HCT116 (cell line): Measurements from ENCODE around the gene TRIM45. TPM values are rescaled to one million over a fixed set of nuclear protein-coding genes. Genes with fewer than 3 reads are reported as not detected.

Source experiments
- ATAC-seq: fragments of 200-7000 bp; cut with Tn5 transposase; 2 replicates; pipeline ENCODE4 v1.9.1; 2020; ENCODE audit warnings: mild to moderate bottlenecking, moderate library complexity
- BruUV-seq: library from RNA; stranded (reverse); fragments of 400-500 nt; replicated peaks from 2 replicates; lab custom pipeline; 2021; lab: Mats Ljungman, UMichigan
- CTCF ChIA-PET: fragments of 300-600 bp; sonication (Branson Sonifier 250); formaldehyde crosslinking; loops from one replicate; lab custom pipeline; 2021; ENCODE audit warnings: antibody characterized with exemption; lab: Charles Lee
- POLR2A ChIA-PET: fragments of 300-600, 350-600 bp; sonication (Branson Sonifier 250); formaldehyde crosslinking; loops from one replicate; lab custom pipeline; 2021; ENCODE audit warnings: antibody characterized with exemption; lab: Charles Lee
- RAD21 ChIA-PET, 2 experiments: fragments of 300-600 bp; sonication (Branson Sonifier 250); formaldehyde crosslinking; loops; one replicate each; lab custom pipeline; 2023; ENCODE audit warnings: low total read pairs in 2 of 2; ENCODE audit not compliant: uncharacterized antibody in 2 of 2, unreplicated experiment in 2 of 2, low non-redundant PET in 1 of 2; lab: Charles Lee
- DNase-seq: peaks from one replicate; pipeline ENCODE4 v3.0.0-alpha.2; 2010; ENCODE audit warnings: low read depth, low spot score
- H2AFZ ChIP-seq: fragments of 200-600 bp; shearing (Covaris generic), sonication (generic); 2 replicates; pipeline ENCODE4 v1.6.1; 2017; ENCODE audit warnings: low read depth, mixed run types, mixed read lengths, antibody characterized with exemption, low read length; ENCODE audit not compliant: poor library complexity, severe bottlenecking
- H3K27ac ChIP-seq: 2 replicates; pipeline ENCODE4 v1.5.1; 2012; ENCODE audit warnings: low read depth, low read length
- H3K27me3 ChIP-seq: fragments of 200-600 bp; sonication (generic); 2 replicates; pipeline ENCODE4 v1.6.1; 2016; ENCODE audit warnings: mixed run types, low read length, mixed read lengths; ENCODE audit not compliant: insufficient read depth
- H3K36me3 ChIP-seq, 2 experiments: fragments of 200-500 bp in 1 of 2; fragments of 200-600 bp in 1 of 2; sonication (Bioruptor generic) in 1 of 2; sonication (generic) in 1 of 2; 2 replicates each; pipeline versions ENCODE4 v1.5.1 to v1.6.1; 2014 to 2016; ENCODE audit warnings: low read length in 2 of 2, inconsistent platforms in 1 of 2, mixed read lengths in 1 of 2, mixed run types in 1 of 2; ENCODE audit not compliant: insufficient read depth in 2 of 2, control insufficient read depth in 1 of 2
- H3K4me1 ChIP-seq, 2 experiments: fragments of 200-600 bp in 1 of 2; sonication (generic) in 1 of 2; 2 replicates each; pipeline versions ENCODE4 v1.5.1 to v1.6.1; 2012 to 2017; ENCODE audit warnings: low read length in 2 of 2, inconsistent platforms in 1 of 2, mild to moderate bottlenecking in 1 of 2, mixed read lengths in 1 of 2, mixed run types in 1 of 2, moderate library complexity in 1 of 2; ENCODE audit not compliant: insufficient read depth in 2 of 2, control insufficient read depth in 1 of 2
- H3K4me2 ChIP-seq: fragments of 200-600 bp; sonication (generic); 2 replicates; pipeline ENCODE4 v1.6.1; 2017; ENCODE audit warnings: mixed run types, low read length, mixed read lengths
- H3K4me3 ChIP-seq, 2 experiments: fragments of 200-600 bp in 1 of 2; sonication (generic) in 1 of 2; replicated peaks in 1 of 2; 2 replicates each; pipeline ENCODE4 v1.5.1; 2011 to 2016; ENCODE audit warnings: low read length in 2 of 2, control low read depth in 1 of 2, low read depth in 1 of 2, mild to moderate bottlenecking in 1 of 2, mixed read lengths in 1 of 2, mixed run types in 1 of 2
- H3K79me2 ChIP-seq: fragments of 200-600 bp; sonication (generic); 2 replicates; pipeline ENCODE4 v1.6.1; 2017; ENCODE audit warnings: mild to moderate bottlenecking, mixed run types, low read length, moderate library complexity, mixed read lengths; ENCODE audit not compliant: insufficient read depth
- H3K9ac ChIP-seq: fragments of 200-600 bp; sonication (generic); 2 replicates; pipeline ENCODE4 v1.6.1; 2016; ENCODE audit warnings: low read length, mixed read lengths
- H3K9me2 ChIP-seq: fragments of 200-600 bp; sonication (generic), shearing (Covaris generic); 2 replicates; pipeline ENCODE4 v1.6.1; 2017; ENCODE audit warnings: mixed run types, mild to moderate bottlenecking, moderate library complexity; ENCODE audit not compliant: insufficient read depth
- H3K9me3 ChIP-seq, 2 experiments: fragments of 200-500 bp in 1 of 2; fragments of 200-600 bp in 1 of 2; sonication (Bioruptor generic) in 1 of 2; sonication (generic) in 1 of 2; 2 replicates each; pipeline ENCODE4 v1.6.1; 2014 to 2017; ENCODE audit warnings: low read length in 2 of 2, mixed read lengths in 2 of 2, inconsistent platforms in 1 of 2, low read depth in 1 of 2, mild to moderate bottlenecking in 1 of 2, mixed run types in 1 of 2, moderate library complexity in 1 of 2; ENCODE audit not compliant: control insufficient read depth in 1 of 2, insufficient read depth in 1 of 2
- H4K20me1 ChIP-seq: fragments of 200-600 bp; sonication (generic), shearing (Covaris generic); 2 replicates; pipeline ENCODE4 v1.6.1; 2017; ENCODE audit warnings: mixed run types, mild to moderate bottlenecking, moderate library complexity; ENCODE audit not compliant: insufficient read depth
- ATF3 ChIP-seq: IDR thresholded peaks from 2 replicates; pipeline ENCODE4 v1.6.1; 2012
- CBX3 ChIP-seq: IDR thresholded peaks from 2 replicates; pipeline ENCODE4 v1.6.1; 2012; ENCODE audit warnings: low read depth
- ELF1 ChIP-seq: IDR thresholded peaks from 2 replicates; pipeline ENCODE4 v1.6.1; 2012; ENCODE audit warnings: low read depth, borderline replicate concordance
- EZH2 ChIP-seq: fragments of 200-600 bp; sonication (generic); IDR thresholded peaks from 2 replicates; pipeline ENCODE4 v1.6.1; 2017; ENCODE audit warnings: antibody characterized with exemption, mixed run types
- EZH2phosphoT487 ChIP-seq: fragments of 200-600 bp; IDR thresholded peaks from 2 replicates; pipeline ENCODE4 v1.6.1; 2018; ENCODE audit warnings: antibody characterized with exemption, borderline replicate concordance
- FOSL1 ChIP-seq: IDR thresholded peaks from 2 replicates; pipeline ENCODE4 v1.6.1; 2012; ENCODE audit warnings: low read depth
- JUND ChIP-seq: IDR thresholded peaks from 2 replicates; pipeline ENCODE4 v1.6.1; 2012
- POLR2AphosphoS5 ChIP-seq: IDR thresholded peaks from 2 replicates; pipeline ENCODE4 v1.6.1; 2011; ENCODE audit warnings: mild to moderate bottlenecking, low read depth, low read length, moderate library complexity
- RAD21 ChIP-seq: IDR thresholded peaks from 2 replicates; pipeline ENCODE4 v1.6.1; 2012; ENCODE audit warnings: low read depth, mild to moderate bottlenecking
- REST ChIP-seq: IDR thresholded peaks from 2 replicates; pipeline ENCODE4 v1.6.1; 2012; ENCODE audit warnings: low read depth
- SP1 ChIP-seq: IDR thresholded peaks from 2 replicates; pipeline ENCODE4 v1.6.1; 2012; ENCODE audit warnings: low read depth
- SRF ChIP-seq: IDR thresholded peaks from 2 replicates; pipeline ENCODE4 v1.6.1; 2012; ENCODE audit warnings: low read depth
- ZBTB33 ChIP-seq: IDR thresholded peaks from 2 replicates; pipeline ENCODE4 v1.6.1; 2011; ENCODE audit warnings: mild to moderate bottlenecking, low read length, moderate library complexity; ENCODE audit not compliant: insufficient replicate concordance; ENCODE audit errors: extremely low read depth
- ZFX ChIP-seq: fragments of 450-650 bp; IDR thresholded peaks from 2 replicates; pipeline ENCODE4 v1.6.1; 2017
- intact Hi-C: fragments of 100-400 bp; cut with micrococcal nuclease; formaldehyde crosslinking; loops from 2 replicates; pipeline ENCODE4 v1.10.0; 2022
- total RNA-seq: library from RNA; stranded (reverse); gene quantifications from one replicate; pipeline ENCODE4 v1.2.1, GENCODE V29; 2021; ENCODE audit not compliant: unreplicated experiment
- TF ChIP-seq, protein P1 (sequence below), 3 experiments: fragments of 200-600 bp in 1 of 3; sonication (generic) in 1 of 3; IDR thresholded peaks in 2 of 3; conservative IDR thresholded peaks in 1 of 3; 2 replicates each; pipeline ENCODE4 v1.5.1; 2012 to 2017; ENCODE audit warnings: low read depth in 2 of 3, low read length in 2 of 3, antibody characterized with exemption in 1 of 3, borderline replicate concordance in 1 of 3, control low read depth in 1 of 3, mild to moderate bottlenecking in 1 of 3, mixed read lengths in 1 of 3, mixed run types in 1 of 3, moderate library complexity in 1 of 3; ENCODE audit not compliant: insufficient read depth in 1 of 3
- TF ChIP-seq, protein P2 (sequence below): IDR thresholded peaks from 2 replicates; pipeline ENCODE4 v1.6.1; 2012

The TRIM45 gene
- total RNA-seq, 1 experiment from 2014 or later = 3.5 TPM

GRCh38 chr1:117136749-117137148 lies 15.2 kb upstream of the TRIM45 start:
- Histone ChIP-seq H3K27me3 (no peaks in the 10 kb centered on the region), H3K9ac (no peak overlapping the region), H3K36me3 (no peaks in the 10 kb centered on the region), H2AFZ (no peak overlapping the region), H3K9me2 (no peaks in the 10 kb centered on the region), H4K20me1 (no peaks in the 10 kb centered on the region), H3K27ac (no peak overlapping the region), H3K9me3 (no peaks in the 10 kb centered on the region), H3K4me3 (no peak overlapping the region), H3K4me2 (no peak overlapping the region), H3K4me1 (no peaks in the 10 kb centered on the region), H3K79me2 (no peaks in the 10 kb centered on the region)
- intact Hi-C loops = no loop called here
- CTCF ChIA-PET = interaction anchor here (1.7 to 1.9 kb wide), 2 partner anchors 8 to 14 kb away, joined by 4 to 7 read pairs; no protein-coding TSS in a partner anchor
- DNase-seq = no peak
- RAD21 ChIA-PET = interaction anchor here in 1 of 2 experiments (0.6 kb wide), 1 partner anchor 581 kb away, joined by 5 read pairs; no protein-coding TSS in a partner anchor
- POLR2A ChIA-PET = interaction anchor here (1.4 kb wide), 1 partner anchor 8 kb away, joined by 3 read pairs; no protein-coding TSS in a partner anchor
- no peak for ATAC-seq
- TF ChIP-seq, protein P1, sequence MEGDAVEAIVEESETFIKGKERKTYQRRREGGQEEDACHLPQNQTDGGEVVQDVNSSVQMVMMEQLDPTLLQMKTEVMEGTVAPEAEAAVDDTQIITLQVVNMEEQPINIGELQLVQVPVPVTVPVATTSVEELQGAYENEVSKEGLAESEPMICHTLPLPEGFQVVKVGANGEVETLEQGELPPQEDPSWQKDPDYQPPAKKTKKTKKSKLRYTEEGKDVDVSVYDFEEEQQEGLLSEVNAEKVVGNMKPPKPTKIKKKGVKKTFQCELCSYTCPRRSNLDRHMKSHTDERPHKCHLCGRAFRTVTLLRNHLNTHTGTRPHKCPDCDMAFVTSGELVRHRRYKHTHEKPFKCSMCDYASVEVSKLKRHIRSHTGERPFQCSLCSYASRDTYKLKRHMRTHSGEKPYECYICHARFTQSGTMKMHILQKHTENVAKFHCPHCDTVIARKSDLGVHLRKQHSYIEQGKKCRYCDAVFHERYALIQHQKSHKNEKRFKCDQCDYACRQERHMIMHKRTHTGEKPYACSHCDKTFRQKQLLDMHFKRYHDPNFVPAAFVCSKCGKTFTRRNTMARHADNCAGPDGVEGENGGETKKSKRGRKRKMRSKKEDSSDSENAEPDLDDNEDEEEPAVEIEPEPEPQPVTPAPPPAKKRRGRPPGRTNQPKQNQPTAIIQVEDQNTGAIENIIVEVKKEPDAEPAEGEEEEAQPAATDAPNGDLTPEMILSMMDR (IDR thresholded peaks at IDR 0.05 in 2 of 3, conservative IDR thresholded peaks at IDR 0.05 in 1 of 3; ENCODE audit: borderline replicate concordance in 1 of 3, insufficient read depth in 1 of 3, low read depth in 2 of 3, low read length in 2 of 3) = no peak
- TF ChIP-seq ZFX (no peak), CBX3 (no peak), ATF3 (no peak), ZBTB33 (no peak), REST (no peak), SP1 (no peak), EZH2phosphoT487 (no peak), POLR2AphosphoS5 (no peak), ELF1 (no peak), RAD21 (no peak), JUND (no peak), SRF (no peak), FOSL1 (no peak), EZH2 (no peak)
- TF ChIP-seq, protein P2, sequence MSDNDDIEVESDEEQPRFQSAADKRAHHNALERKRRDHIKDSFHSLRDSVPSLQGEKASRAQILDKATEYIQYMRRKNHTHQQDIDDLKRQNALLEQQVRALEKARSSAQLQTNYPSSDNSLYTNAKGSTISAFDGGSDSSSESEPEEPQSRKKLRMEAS = no peak
- BruUV-seq = no TSS peak
